H9 (cell line): ENCODE results near the gene PRRX2. TPM values are rescaled to one million over a fixed set of nuclear protein-coding genes. Genes with fewer than 3 reads are reported as not detected.

Experiments used
- DNase-seq: peaks from one replicate; pipeline ENCODE4 v3.0.0-alpha.2; 2017
- H2AFZ ChIP-seq: one replicate; pipeline ENCODE4 v1.6.1; 2013; ENCODE audit warnings: mild to moderate bottlenecking, low read length, control low read depth, moderate library complexity
- H2AK5ac ChIP-seq: 2 replicates; pipeline ENCODE4 v1.6.1; 2013; ENCODE audit warnings: low read length, control low read depth, mixed read lengths; ENCODE audit not compliant: insufficient read length
- H2BK120ac ChIP-seq: one replicate; pipeline ENCODE4 v1.6.1; 2013; ENCODE audit warnings: low read depth, mild to moderate bottlenecking, low read length, control low read depth, inconsistent platforms; ENCODE audit not compliant: poor library complexity, severe bottlenecking
- H2BK12ac ChIP-seq: 2 replicates; pipeline ENCODE4 v1.6.1; 2013; ENCODE audit warnings: low read length, control low read depth, mixed read lengths, low read depth; ENCODE audit not compliant: insufficient read length
- H2BK15ac ChIP-seq: 2 replicates; pipeline ENCODE4 v1.6.1; 2013; ENCODE audit warnings: low read depth, low read length, control low read depth
- H2BK20ac ChIP-seq: one replicate; pipeline ENCODE4 v1.6.1; 2013; ENCODE audit warnings: low read depth, mild to moderate bottlenecking, low read length, control low read depth, inconsistent platforms; ENCODE audit not compliant: poor library complexity, severe bottlenecking
- H2BK5ac ChIP-seq: 2 replicates; pipeline ENCODE4 v1.6.1; 2013; ENCODE audit warnings: low read length, control low read depth, mixed read lengths; ENCODE audit not compliant: insufficient read length
- H3K14ac ChIP-seq: 2 replicates; pipeline ENCODE4 v1.6.1; 2013; ENCODE audit warnings: low read length, control low read depth; ENCODE audit not compliant: insufficient read depth
- H3K18ac ChIP-seq: 2 replicates; pipeline ENCODE4 v1.6.1; 2013; ENCODE audit warnings: low read depth, mild to moderate bottlenecking, mixed read lengths, low read length, control low read depth; ENCODE audit not compliant: insufficient read length
- H3K23ac ChIP-seq: 2 replicates; pipeline ENCODE4 v1.6.1; 2013; ENCODE audit warnings: low read length, control low read depth, mixed read lengths, low read depth; ENCODE audit not compliant: insufficient read length
- H3K23me2 ChIP-seq: 2 replicates; pipeline ENCODE4 v1.6.1; 2013; ENCODE audit warnings: low read depth, mild to moderate bottlenecking, mixed read lengths, low read length, control low read depth; ENCODE audit not compliant: insufficient read length, poor library complexity, severe bottlenecking
- H3K27ac ChIP-seq: 2 replicates; pipeline ENCODE4 v1.5.1; 2013; ENCODE audit warnings: low read length, control low read depth, mixed read lengths, low read depth; ENCODE audit not compliant: insufficient read length
- H3K27me3 ChIP-seq: 2 replicates; pipeline ENCODE4 v1.6.1; 2013; ENCODE audit warnings: low read length, control low read depth, inconsistent platforms; ENCODE audit not compliant: insufficient read depth
- H3K4ac ChIP-seq: 2 replicates; pipeline ENCODE4 v1.6.1; 2013; ENCODE audit warnings: low read depth, mild to moderate bottlenecking, control low read depth, inconsistent platforms, low read length, moderate library complexity
- H3K4me1 ChIP-seq: 2 replicates; pipeline ENCODE4 v1.6.1; 2013; ENCODE audit warnings: low read length, control low read depth, inconsistent platforms; ENCODE audit not compliant: insufficient read depth
- H3K4me2 ChIP-seq: 2 replicates; pipeline ENCODE4 v1.6.1; 2013; ENCODE audit warnings: low read length, control low read depth, mixed read lengths; ENCODE audit not compliant: insufficient read length, insufficient read depth
- H3K56ac ChIP-seq: 2 replicates; pipeline ENCODE4 v1.6.1; 2013; ENCODE audit warnings: low read depth, mild to moderate bottlenecking, mixed read lengths, low read length, control low read depth; ENCODE audit not compliant: insufficient read length
- H3K79me1 ChIP-seq: 2 replicates; pipeline ENCODE4 v1.6.1; 2013; ENCODE audit warnings: low read depth, mild to moderate bottlenecking, moderate library complexity, low read length, control low read depth, inconsistent platforms; ENCODE audit not compliant: insufficient read depth, poor library complexity, severe bottlenecking
- H3K79me2 ChIP-seq: 2 replicates; pipeline ENCODE4 v1.6.1; 2013; ENCODE audit warnings: low read length, control low read depth, inconsistent platforms; ENCODE audit not compliant: insufficient read depth
- H3K9ac ChIP-seq: 2 replicates; pipeline ENCODE4 v1.6.1; 2013; ENCODE audit warnings: low read length, control low read depth, mixed read lengths; ENCODE audit not compliant: insufficient read length; ENCODE audit errors: extremely low read depth
- H3K9me3 ChIP-seq: one replicate; pipeline ENCODE4 v1.6.1; 2013; ENCODE audit warnings: low read depth, low read length, inconsistent platforms; ENCODE audit not compliant: control insufficient read depth
- H3T11ph ChIP-seq: one replicate; pipeline ENCODE4 v1.6.1; 2013; ENCODE audit warnings: mild to moderate bottlenecking, low read length, control low read depth, inconsistent platforms
- H4K20me1 ChIP-seq: one replicate; pipeline ENCODE4 v1.6.1; 2013; ENCODE audit not compliant: control insufficient read depth, insufficient read length, insufficient read depth
- H4K5ac ChIP-seq: 2 replicates; pipeline ENCODE4 v1.6.1; 2013; ENCODE audit warnings: low read depth, mild to moderate bottlenecking, mixed read lengths, low read length, control low read depth; ENCODE audit not compliant: insufficient read length
- H4K8ac ChIP-seq: replicated peaks from 2 replicates; pipeline ENCODE4 v1.6.1; 2013; ENCODE audit warnings: low read length, control low read depth, mixed read lengths, low read depth; ENCODE audit not compliant: insufficient read length
- H4K91ac ChIP-seq: 2 replicates; pipeline ENCODE4 v1.6.1; 2013; ENCODE audit warnings: low read depth, mild to moderate bottlenecking, moderate library complexity, mixed read lengths, low read length, control low read depth; ENCODE audit not compliant: insufficient read length
- H3K27ac Mint-ChIP-seq, 3 experiments: 2 replicates in 2 of 3; 3 replicates in 1 of 3; pipeline ENCODE4 v1.8.0; 2020 to 2021; ENCODE audit warnings: mixed read lengths in 3 of 3, mild to moderate bottlenecking in 1 of 3, moderate library complexity in 1 of 3
- H3K27me3 Mint-ChIP-seq: 2 replicates; pipeline ENCODE4 v1.8.0; 2021; ENCODE audit warnings: low read depth, mild to moderate bottlenecking, moderate library complexity, mixed read lengths
- H3K36me3 Mint-ChIP-seq, 3 experiments: 2 replicates in 2 of 3; 3 replicates in 1 of 3; pipeline ENCODE4 v1.8.0; 2020 to 2021; ENCODE audit warnings: low read depth in 3 of 3, mixed read lengths in 3 of 3; ENCODE audit not compliant: insufficient read depth in 1 of 3
- H3K4me1 Mint-ChIP-seq, 2 experiments: 2 replicates each; pipeline ENCODE4 v1.8.0; 2020; ENCODE audit warnings: mixed read lengths in 2 of 2
- H3K4me3 Mint-ChIP-seq, 2 experiments: 2 replicates in 1 of 2; 3 replicates in 1 of 2; pipeline ENCODE4 v1.8.0; 2020 to 2021; ENCODE audit warnings: mild to moderate bottlenecking in 2 of 2, mixed read lengths in 2 of 2, moderate library complexity in 1 of 2
- H3K9me3 Mint-ChIP-seq, 2 experiments: 2 replicates in 1 of 2; 3 replicates in 1 of 2; pipeline ENCODE4 v1.8.0; 2020; ENCODE audit warnings: mild to moderate bottlenecking in 2 of 2, mixed read lengths in 2 of 2, moderate library complexity in 1 of 2
- CTCF ChIP-seq: fragments of 200-600 bp; sonication (generic); conservative IDR thresholded peaks from 3 replicates; pipeline ENCODE4 v1.8.0; 2021; ENCODE audit warnings: antibody characterized with exemption, mild to moderate bottlenecking
- WGBS: extraction: QIAGEN DNeasy Blood & Tissue Kit; methylation state at CpG from one replicate; pipeline ENCODE4 v1.1.7; 2013; ENCODE audit warnings: missing lambda C conversion rate, low lambda C conversion rate, mixed read lengths; ENCODE audit not compliant: insufficient read length; ENCODE audit errors: extremely low coverage; 5-methylcytosine and 5-hydroxymethylcytosine counted together
- total RNA-seq: library from RNA; stranded (reverse); gene quantifications from 2 replicates; pipeline ENCODE4 v1.2.1, GENCODE V29; 2021

The PRRX2 gene
- total RNA-seq, 1 experiment from 2014 or later: 3.9 TPM

GRCh38 chr9:129737479-129738274, 72.2 kb downstream of the PRRX2 start:
- H4K20me1 ChIP-seq: no peaks in the 10 kb centered on the region
- H3K27ac ChIP-seq: no peak overlapping the region
- no peaks in the 10 kb centered on the region for H3K27me3 ChIP-seq
- Mint-ChIP-seq H3K27ac (no peak overlapping the region), H3K4me1 (peaks cover 2 to 5% of the 10 kb centered on the region in 2 experiments; a peak in 3 of 4 replicates), H3K9me3 (no peaks in the 10 kb centered on the region), H3K36me3 (no peaks in the 10 kb centered on the region), H3K27me3 (peaks cover 8% of the 10 kb centered on the region), H3K4me3 (peak overlapping the region; percentile 64 to 68)
- H3T11ph ChIP-seq: no peak overlapping the region
- peak; percentile 98 for TF ChIP-seq CTCF
- peak overlapping the region; percentile 74 for H3K14ac ChIP-seq
- no peak overlapping the region for H2BK20ac ChIP-seq
- H2AK5ac ChIP-seq: no peak overlapping the region
- peak; percentile 85 for DNase-seq
- no peak overlapping the region for H2BK5ac ChIP-seq
- H3K18ac ChIP-seq: no peak overlapping the region
- H4K5ac ChIP-seq: no peak overlapping the region
- no peak overlapping the region for H2BK15ac ChIP-seq
- H3K23me2 ChIP-seq: peaks cover 4% of the 10 kb centered on the region
- H3K56ac ChIP-seq: no peak overlapping the region
- no peak overlapping the region for H4K8ac ChIP-seq
- H2BK12ac ChIP-seq: no peak overlapping the region
- WGBS: no CpG with 5 or more reads among the region's 48 CpGs
- no peak overlapping the region for H3K23ac ChIP-seq
- no peak overlapping the region for H4K91ac ChIP-seq
- H2BK120ac ChIP-seq: no peak overlapping the region
- H3K9ac ChIP-seq: no peak overlapping the region
- no peak overlapping the region for H2AFZ ChIP-seq
- H3K4me2 ChIP-seq: peak overlapping the region; percentile 44
- no peaks in the 10 kb centered on the region for H3K79me2 ChIP-seq
- no peaks in the 10 kb centered on the region for H3K79me1 ChIP-seq
- H3K4me1 ChIP-seq: no peaks in the 10 kb centered on the region
- no peak overlapping the region for H3K4ac ChIP-seq
- no peaks in the 10 kb centered on the region for H3K9me3 ChIP-seq
